GM21367 (cell line): ENCODE data around the gene ZNF595.
A peak's percentile ranks its signal among the peaks of the same experiment; 100 is the strongest.
"Not testable (repeated sequence)": the region's sequence is repeated elsewhere in the genome, so short reads cannot be mapped to it uniquely, and the experiment has no call there.

Source experiments
- ATAC-seq: cut with Tn5 transposase; IDR thresholded peaks from one replicate; pipeline ENCODE4 v1.9.1; 2021; ENCODE audit not compliant: unreplicated experiment

ZNF595 gene

GRCh38 chr4:52804-53479 lies at the start of gene ZNF595:
TSS of gene ZNF595 (plus strand) at chr4:53321. CDS start at chr4:53489, 168 bp downstream.
- peak; percentile 59 for ATAC-seq

- ATAC-seq, result not testable (repeated sequence)
These were observed 42.9 kb upstream of the ZNF595 start for GRCh38 chr4:9937-10870.

GRCh38 chr4:11095-11815 lies 41.9 kb upstream of the ZNF595 start:
- not testable (repeated sequence) for ATAC-seq

GRCh38 chr4:11816-12417 lies 41.2 kb upstream of the ZNF595 start:
- ATAC-seq, result peak; percentile 91

GRCh38 chr4:18128-18527 lies 35.0 kb upstream of the ZNF595 start:
- ATAC-seq, result not testable (repeated sequence)

GRCh38 chr4:18589-18988 lies 34.5 kb upstream of the ZNF595 start:
- ATAC-seq, result not testable (repeated sequence)

GRCh38 chr4:22882-23281 lies 30.2 kb upstream of the ZNF595 start:
- ATAC-seq, result not testable (repeated sequence)

GRCh38 chr4:24359-24758 lies 28.8 kb upstream of the ZNF595 start:
- not testable (repeated sequence) for ATAC-seq

- not testable (repeated sequence) for ATAC-seq
These were observed 25.6 kb upstream of the ZNF595 start for GRCh38 chr4:27501-27900.

- not testable (repeated sequence) for ATAC-seq
These were observed 24.2 kb upstream of the ZNF595 start for GRCh38 chr4:28767-29542.

- not testable (repeated sequence) for ATAC-seq
These were observed 19.8 kb upstream of the ZNF595 start for GRCh38 chr4:33314-33713.

GRCh38 chr4:36559-37415 lies 16.3 kb upstream of the ZNF595 start:
- not testable (repeated sequence) for ATAC-seq

- not testable (repeated sequence) for ATAC-seq
These were observed 14.9 kb upstream of the ZNF595 start for GRCh38 chr4:38202-38601.

GRCh38 chr4:43375-43774 lies 9.7 kb upstream of the ZNF595 start:
- ATAC-seq, result not testable (repeated sequence)

GRCh38 chr4:51253-51652 lies 1.9 kb upstream of the ZNF595 start:
- ATAC-seq, result not testable (repeated sequence)

GRCh38 chr4:51655-52277 lies 1.4 kb upstream of the ZNF595 start:
- peak; percentile 50 for ATAC-seq

GRCh38 chr4:53521-53920 lies 400 bp downstream of the ZNF595 start:
- ATAC-seq, result not testable (repeated sequence)

GRCh38 chr4:64733-65132 lies 11.6 kb downstream of the ZNF595 start:
- ATAC-seq, result not testable (repeated sequence)

GRCh38 chr4:71830-72229 lies 18.7 kb downstream of the ZNF595 start:
- ATAC-seq, result no peak
